HG03135 (cell line): ENCODE data around the gene ATP11A.

Source experiments
- ATAC-seq: cut with Tn5 transposase; IDR thresholded peaks from one replicate; pipeline ENCODE4 v1.9.1; 2021; ENCODE audit warnings: mild to moderate bottlenecking, moderate library complexity; ENCODE audit not compliant: unreplicated experiment

The ATP11A gene

DNA sequence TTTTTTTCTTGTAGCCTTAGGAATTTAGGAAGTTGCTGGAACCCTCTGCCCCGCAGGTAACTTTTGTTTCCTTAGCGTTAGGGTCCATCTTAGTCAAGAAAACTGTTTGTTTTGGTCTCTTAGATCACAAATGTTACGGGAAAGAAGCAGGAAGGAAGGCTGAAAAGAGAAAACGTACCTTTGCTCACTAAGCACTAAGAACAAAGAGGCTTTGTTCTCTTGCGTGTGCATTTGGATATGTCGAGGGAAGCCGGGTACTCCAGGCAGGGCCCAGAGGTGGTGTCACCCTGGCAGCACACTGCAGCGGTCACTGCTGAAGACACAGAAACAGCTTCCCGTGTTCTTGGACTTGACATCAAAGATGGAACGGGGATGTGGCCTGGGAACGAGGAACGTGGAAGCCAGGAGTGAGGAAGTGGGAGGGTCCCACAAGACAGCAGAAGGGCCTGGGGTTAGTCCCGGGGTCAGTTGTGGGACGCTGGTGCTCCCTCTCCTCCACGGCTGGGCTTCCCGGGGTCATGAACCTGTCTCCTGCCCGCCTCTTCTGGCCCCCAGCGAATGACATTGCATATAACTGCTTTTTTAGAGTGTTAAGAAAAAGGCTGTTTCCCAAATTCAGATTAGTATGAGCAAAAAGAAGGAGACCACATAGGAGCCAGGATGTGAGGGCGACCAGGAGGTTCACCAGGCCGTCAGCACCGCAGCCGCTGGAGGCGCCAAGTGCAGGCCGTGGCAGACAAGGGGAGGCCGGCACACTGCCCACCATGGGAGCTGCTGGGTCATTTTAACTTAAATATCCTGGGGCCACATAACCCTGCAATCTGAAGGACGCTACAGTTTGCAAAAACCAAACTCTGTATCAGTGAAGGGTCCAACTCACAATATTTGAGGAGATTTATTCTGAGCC is 31.6 kb downstream of the ATP11A start:
- ATAC-seq: no peak

- ATAC-seq: no peak
Measured at GRCh38 chr13:112722433-112723263, 32.8 kb downstream of the ATP11A start.

DNA sequence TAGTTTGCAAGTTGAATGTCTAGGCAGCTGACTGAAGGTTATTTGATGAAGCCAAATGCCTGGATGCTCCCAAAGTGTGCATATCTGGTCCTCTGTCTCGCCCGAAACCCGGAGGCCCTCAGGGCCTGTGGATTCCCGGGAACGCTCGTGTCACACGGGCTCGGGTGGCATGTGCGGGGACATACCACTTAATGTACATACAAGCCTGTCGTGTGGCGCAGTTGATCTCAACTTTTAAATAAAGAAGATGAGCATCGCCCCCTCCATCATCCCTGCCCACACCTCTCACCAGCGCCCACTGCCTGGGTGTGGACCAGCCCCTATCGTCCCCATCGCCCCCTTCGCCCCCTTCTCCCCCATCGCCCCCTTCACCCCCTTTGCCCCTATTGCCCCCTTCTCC is 33.9 kb downstream of the ATP11A start:
- ATAC-seq: no peak

- no peak for ATAC-seq
Measured at GRCh38 chr13:112724788-112725345, 35.0 kb downstream of the ATP11A start.

- ATAC-seq: no peak
Measured at GRCh38 chr13:112725346-112726015, 35.6 kb downstream of the ATP11A start.

GRCh38 chr13:112726016-112726767 is 36.4 kb downstream of the ATP11A start:
- no peak for ATAC-seq

DNA sequence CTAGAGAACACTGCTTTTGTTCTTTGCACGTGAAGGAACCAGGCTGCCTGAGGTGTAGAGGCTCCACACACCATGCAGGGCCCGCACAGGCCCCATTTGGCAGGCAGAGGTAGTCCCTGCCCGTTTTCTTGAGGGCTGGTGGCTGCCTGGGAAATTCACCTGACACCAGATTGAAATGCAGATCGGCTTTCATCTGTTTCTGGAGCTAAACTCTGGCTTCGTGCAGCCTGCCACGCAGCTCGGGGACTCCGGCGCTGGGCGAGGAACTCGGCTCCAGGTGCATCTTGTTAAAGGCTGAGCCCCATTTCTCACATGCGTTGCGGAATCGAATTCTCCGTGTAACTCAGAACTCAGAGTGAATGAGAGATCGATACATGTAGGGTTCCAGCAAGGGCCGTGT is 37.7 kb downstream of the ATP11A start:
- ATAC-seq: no peak

DNA sequence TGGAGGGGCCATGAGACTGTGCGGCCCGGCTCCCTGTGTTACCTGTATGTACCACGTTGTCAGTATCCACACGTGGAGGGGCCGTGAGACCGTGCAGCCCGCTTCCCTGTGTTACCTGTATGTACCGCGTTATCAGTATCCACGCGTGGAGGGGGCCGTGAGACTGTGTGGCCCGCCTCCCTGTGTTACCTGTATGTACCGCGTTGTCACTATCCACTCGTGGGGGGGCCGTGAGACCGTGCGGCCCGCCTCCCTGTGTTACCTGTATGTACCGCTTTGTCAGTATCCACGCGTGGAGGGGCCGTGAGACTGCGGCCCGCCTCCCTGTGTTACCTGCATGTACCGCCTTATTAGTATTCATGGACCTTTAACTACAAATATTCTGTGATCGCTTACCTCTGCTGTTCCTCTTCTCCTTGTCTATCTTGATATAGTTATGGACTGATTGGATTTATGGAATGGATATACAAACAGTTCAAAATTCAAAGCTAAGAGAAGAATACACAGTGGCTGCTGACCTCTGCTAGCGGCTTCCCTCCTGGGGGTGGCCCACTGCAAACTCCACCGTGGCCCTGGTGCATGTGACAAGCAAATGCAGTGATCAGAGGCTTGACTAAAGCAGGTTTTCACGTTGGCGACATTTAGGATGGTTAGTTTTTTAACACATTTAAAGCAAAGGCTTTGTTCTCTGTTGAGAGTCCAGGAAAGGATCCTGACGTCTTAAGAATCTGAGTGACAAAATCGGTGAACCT is 38.7 kb downstream of the ATP11A start:
- no peak for ATAC-seq

GRCh38 chr13:112729408-112729807 is 39.6 kb downstream of the ATP11A start:
- no peak for ATAC-seq

GRCh38 chr13:112730157-112730671 is 40.4 kb downstream of the ATP11A start:
- ATAC-seq: no peak

DNA sequence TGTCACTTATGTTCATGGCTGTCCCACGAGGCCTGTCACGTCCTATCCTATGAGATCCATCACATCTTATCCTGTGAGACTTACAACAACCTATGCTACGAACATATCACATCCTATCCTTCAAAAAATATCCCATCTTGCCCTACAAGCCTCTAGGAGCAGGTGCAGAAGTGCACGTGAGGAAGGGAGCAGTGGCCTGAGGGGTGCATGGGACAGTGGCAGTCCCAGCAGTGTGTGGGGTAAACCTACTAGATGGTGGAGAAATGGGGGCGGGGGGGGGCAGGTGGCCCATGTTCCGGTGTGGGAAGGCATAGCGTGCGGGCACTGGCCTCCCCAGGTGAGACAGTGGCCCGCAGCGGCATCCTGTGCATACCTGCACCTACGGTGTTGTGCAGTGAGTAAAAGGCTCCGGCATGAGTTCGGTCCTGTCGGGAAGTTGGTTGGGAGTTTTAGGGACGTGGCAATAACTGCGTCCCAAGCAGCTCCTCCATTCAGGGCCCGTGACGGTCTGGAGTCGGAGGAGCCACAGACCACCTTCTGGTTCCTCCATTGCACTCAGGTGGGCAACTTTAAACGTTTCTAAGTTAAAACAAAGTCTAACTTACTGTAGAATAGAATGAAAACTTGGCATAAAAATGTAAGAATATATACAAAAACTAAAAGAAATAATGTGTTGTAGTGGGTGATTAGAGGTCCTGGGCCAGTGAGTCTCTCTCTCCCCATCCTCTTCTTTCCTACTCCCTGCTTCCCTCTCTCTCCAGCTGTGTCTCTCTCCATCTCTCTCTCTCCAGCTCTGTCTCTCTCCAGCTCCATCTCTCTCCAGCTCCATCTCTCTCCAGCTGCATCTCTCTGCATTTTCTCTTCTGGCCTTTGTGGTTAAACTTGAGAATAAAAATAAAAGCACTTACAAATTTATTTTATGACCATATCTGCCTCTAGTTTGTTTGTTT is 42.1 kb downstream of the ATP11A start:
- no peak for ATAC-seq

DNA sequence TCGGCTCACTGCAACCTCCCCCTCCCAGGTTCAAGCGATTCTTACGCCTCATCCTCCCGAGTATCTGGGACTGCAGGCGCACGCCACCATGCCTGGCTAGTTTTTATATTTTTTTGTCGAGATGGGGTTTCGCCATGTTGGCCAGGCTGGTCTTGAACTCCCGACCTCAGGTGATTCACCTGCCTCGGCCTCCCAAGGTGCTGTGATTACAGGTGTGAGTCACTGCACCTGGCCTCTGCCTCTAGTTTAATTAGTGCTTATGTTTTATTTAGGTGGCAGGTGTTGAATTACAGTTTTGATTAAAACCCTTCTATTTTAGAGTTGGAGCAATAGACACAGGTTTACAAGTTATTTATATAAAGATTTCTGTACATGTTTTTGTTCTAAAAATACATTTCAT is 42.8 kb downstream of the ATP11A start:
- no peak for ATAC-seq

DNA sequence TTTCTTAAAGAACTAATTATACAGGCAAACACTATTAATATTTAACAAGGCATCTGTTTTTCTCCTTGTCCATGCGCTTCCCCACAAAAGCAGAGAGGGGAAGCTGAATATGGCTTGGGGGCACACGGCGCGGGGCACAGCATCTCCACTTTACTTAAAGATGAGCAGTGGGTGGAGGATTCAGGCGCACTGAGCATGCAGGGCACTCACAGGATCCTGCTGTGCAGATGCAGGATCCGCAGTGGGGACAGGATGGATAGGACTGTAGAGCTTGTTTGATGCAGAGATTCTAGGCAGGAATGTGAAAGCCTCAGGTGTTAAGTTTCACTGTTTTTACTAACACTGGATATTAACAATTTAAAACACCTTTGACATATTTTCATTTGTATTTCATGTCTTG is 43.3 kb downstream of the ATP11A start:
- ATAC-seq: no peak

DNA sequence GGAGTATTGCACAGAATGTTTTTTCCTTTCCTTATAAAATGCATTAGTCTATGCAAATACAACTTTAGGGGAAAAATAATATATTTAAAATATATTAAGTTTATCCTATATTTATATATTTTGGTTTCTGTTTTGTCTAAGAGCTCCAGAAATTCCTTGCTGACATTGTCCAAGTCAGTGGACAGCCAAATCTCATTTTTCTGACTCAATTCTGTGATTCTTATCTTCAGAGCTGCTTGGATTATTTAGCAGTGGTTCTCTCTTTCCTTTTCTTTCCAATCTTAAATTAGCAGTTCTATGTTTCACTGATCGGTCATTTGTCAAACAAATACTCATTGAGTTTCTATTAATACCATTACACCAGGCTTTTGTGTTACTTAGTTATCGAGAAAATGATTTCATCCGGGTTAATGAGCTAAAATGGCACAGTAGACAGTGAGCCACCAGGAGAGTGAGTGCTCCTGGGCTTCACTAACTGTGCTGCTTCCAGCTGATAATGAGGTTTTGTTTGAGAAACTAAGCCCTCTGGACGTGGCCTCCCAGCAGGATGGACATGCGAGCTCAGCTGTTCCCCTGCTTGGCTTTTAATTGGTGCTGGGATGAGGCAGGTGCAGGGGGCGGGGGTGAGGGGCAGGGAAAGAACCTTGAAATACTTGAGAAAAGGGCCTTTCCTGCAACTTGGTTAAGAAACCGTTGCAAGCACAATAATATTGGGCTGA is 44.0 kb downstream of the ATP11A start:
- ATAC-seq: no peak

- no peak for ATAC-seq
Measured at GRCh38 chr13:112734696-112735547, 45.1 kb downstream of the ATP11A start.

- ATAC-seq: no peak
Measured at GRCh38 chr13:112735791-112736190, 46.0 kb downstream of the ATP11A start.

- ATAC-seq: no peak
Measured at GRCh38 chr13:112737294-112737693, 47.5 kb downstream of the ATP11A start.
